Measurements from ENCODE around the gene SUGCT. TPM values are rescaled to one million over a fixed set of nuclear protein-coding genes. Genes with fewer than 3 reads are reported as not detected.

SUGCT gene
- total and polyA plus RNA-seq, 10 donors = 1.4 to 13.6 (median 2.5) TPM

DNA sequence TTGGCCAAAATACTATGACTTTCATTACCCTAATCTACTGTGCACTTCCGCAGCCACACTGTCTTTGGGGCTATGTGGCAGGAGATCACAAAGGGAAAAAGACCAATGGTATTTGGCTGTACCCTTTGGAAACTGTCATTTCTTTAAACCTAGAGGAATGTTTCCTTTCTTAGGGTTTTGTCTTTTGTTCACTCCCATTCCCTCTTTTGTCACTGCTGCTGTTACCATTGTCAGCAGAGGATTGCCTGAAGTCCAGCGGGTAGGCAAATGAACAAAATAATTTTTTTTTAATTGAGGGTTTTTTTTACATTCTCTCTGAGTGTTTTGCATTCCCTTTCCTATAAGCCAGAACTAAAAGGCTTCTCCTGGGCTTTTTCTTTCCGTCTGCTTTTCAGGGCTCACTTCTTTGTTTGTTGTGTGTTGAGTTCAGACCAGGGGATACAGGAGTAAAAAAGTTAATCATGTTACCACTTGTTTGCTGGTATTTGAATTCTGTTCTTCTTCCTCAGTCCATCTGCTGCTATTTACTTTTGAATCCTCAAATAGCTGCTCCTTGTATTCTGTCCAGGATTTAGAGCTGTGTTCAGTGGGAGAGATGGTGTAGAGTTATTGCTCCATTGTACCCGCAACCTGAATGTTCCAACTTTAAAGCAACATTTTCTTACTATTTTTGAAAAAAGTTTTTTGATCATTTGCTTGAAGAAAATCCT, 374.6 kb downstream of the SUGCT start:
- Histone ChIP-seq H3K9me3 (peaks cover 0 to 18% (median 10%) of the 10 kb centered on the region in 8 donors), H3K36me3 (no peaks in the 10 kb centered on the region), H3K27ac (no peak overlapping the region), H3K4me1 (no peaks in the 10 kb centered on the region), H3K27me3 (replicated peaks in 1 of 7) (no peaks in the 10 kb centered on the region), H3K4me3 (no peak overlapping the region)
- DNase-seq = no peak
- WGBS, 5 donors = 78 to 95% (median 92%) methylated on average over 4 of the region's 4 CpGs
- intact Hi-C loops (cut with DNase I; ENCODE audit: low total_unique reads) = no loop called here
- TF ChIP-seq, protein P1, sequence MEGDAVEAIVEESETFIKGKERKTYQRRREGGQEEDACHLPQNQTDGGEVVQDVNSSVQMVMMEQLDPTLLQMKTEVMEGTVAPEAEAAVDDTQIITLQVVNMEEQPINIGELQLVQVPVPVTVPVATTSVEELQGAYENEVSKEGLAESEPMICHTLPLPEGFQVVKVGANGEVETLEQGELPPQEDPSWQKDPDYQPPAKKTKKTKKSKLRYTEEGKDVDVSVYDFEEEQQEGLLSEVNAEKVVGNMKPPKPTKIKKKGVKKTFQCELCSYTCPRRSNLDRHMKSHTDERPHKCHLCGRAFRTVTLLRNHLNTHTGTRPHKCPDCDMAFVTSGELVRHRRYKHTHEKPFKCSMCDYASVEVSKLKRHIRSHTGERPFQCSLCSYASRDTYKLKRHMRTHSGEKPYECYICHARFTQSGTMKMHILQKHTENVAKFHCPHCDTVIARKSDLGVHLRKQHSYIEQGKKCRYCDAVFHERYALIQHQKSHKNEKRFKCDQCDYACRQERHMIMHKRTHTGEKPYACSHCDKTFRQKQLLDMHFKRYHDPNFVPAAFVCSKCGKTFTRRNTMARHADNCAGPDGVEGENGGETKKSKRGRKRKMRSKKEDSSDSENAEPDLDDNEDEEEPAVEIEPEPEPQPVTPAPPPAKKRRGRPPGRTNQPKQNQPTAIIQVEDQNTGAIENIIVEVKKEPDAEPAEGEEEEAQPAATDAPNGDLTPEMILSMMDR (IDR thresholded peaks at IDR 0.05 in 8 of 11, conservative IDR thresholded peaks at IDR 0.05 in 3 of 11) = no peak
- TF ChIP-seq POLR2A (IDR thresholded peaks at IDR 0.05) (no peak), POLR2AphosphoS5 (IDR thresholded peaks at IDR 0.05) (no peak)

DNA sequence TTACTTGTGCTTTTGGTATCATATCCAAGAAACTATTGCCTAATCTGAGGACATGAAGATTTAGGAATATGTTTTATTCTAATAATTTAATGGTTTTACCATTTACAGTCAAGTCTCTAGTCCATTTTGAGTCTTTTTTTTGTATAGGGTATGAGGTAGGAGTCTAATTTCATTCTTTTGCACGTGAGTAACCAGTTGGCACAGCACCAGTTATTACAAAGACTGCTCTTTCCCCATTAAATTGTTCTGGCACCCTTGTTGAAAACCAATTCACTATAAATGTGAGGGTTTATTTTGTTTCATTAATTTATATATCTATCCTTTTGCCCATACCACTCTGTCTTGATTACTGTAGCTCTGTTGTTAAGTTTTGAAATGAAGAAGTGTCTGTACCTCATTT, 381.6 kb downstream of the SUGCT start:
- 57 to 83% (median 68%) methylated on average over 1 of the region's 1 CpG for WGBS, 5 donors
- no peaks in the 10 kb centered on the region for H3K36me3 ChIP-seq
- intact Hi-C loops (cut with DNase I; ENCODE audit: low total_unique reads) = no loop called here
- H3K27ac ChIP-seq = no peak overlapping the region
- no peaks in the 10 kb centered on the region for H3K9me3 ChIP-seq
- no peak overlapping the region for H3K4me3 ChIP-seq
- H3K4me1 ChIP-seq = no peaks in the 10 kb centered on the region
- no peaks in the 10 kb centered on the region for H3K27me3 ChIP-seq (replicated peaks in 1 of 7)
- TF ChIP-seq POLR2AphosphoS5 (IDR thresholded peaks at IDR 0.05) (no peak), POLR2A (IDR thresholded peaks at IDR 0.05) (no peak)
- TF ChIP-seq, protein P1 (IDR thresholded peaks at IDR 0.05 in 8 of 11, conservative IDR thresholded peaks at IDR 0.05 in 3 of 11) = no peak
- DNase-seq = no peak

DNA sequence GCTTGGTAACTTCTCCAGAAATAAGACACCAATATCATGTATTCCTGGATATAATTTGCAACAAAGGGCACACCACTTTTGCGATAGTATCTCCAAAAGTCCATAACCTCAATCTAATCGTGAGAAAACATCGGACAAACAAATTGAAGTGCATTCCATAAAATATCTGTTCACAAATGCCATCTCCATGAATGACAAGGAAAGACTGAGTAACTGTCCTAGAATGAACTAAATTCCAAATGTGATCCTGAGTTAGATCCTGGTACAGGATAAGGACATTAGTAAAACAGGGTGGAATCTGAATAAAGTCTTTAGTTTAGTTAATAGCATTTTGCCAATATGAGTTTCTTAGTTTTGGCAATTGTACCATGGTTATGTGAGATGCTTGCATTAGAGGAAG, 384.2 kb downstream of the SUGCT start:
- no peak overlapping the region for H3K27ac ChIP-seq
- no peaks in the 10 kb centered on the region for H3K4me1 ChIP-seq
- no peaks in the 10 kb centered on the region for H3K27me3 ChIP-seq (replicated peaks in 1 of 7)
- DNase-seq = no peak
- no peaks in the 10 kb centered on the region for H3K36me3 ChIP-seq
- WGBS, 5 donors = 90 to 98% (median 95%) methylated on average over 3 of the region's 3 CpGs
- no peak overlapping the region for H3K4me3 ChIP-seq
- no peaks in the 10 kb centered on the region for H3K9me3 ChIP-seq
- intact Hi-C loops (cut with DNase I; ENCODE audit: low total_unique reads) = no loop called here
- TF ChIP-seq POLR2AphosphoS5 (IDR thresholded peaks at IDR 0.05) = no peak
- TF ChIP-seq, protein P1 (IDR thresholded peaks at IDR 0.05 in 8 of 11, conservative IDR thresholded peaks at IDR 0.05 in 3 of 11) = no peak
- no peak for TF ChIP-seq POLR2A (IDR thresholded peaks at IDR 0.05)

DNA sequence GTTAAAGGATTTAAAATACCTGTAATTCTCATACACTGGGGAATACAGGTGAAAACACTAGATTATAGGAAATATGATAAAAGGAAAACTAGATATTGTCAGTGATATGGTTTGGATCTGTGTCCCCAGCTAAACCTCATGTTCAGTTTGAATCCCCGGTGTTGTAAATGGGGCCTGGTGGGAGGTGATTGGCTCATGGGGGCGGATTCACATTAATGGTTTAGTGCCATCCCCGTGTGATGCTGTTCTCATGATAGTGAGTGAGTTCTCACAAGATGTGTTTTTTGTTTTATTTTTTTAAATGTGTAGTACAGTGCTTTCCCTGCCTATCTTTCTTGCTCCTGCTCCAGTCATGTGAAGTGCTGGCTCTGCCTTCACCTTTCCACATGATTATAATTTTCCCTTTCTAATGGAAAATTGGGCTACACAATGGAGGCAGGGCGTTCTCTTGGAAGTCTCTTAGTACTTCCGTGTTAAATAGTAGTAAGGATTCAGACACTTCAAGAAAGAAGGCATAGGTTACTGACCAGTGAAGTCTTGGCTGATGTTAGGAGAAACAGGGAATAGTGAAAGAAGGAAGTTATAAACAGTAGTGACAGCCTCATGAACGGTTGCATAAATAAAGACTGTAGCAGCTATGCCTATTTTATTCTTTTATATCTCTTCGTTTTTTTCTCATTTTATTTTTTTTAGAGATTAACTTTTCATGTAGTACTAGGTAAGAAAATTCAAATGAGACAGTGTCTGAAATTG, 386.4 kb downstream of the SUGCT start:
- no peak for TF ChIP-seq POLR2AphosphoS5 (IDR thresholded peaks at IDR 0.05)
- TF ChIP-seq, protein P1 (IDR thresholded peaks at IDR 0.05 in 8 of 11, conservative IDR thresholded peaks at IDR 0.05 in 3 of 11) = no peak
- TF ChIP-seq POLR2A (IDR thresholded peaks at IDR 0.05) = no peak
- no peaks in the 10 kb centered on the region for H3K9me3 ChIP-seq
- no peak overlapping the region for H3K4me3 ChIP-seq
- intact Hi-C loops (cut with DNase I; ENCODE audit: low total_unique reads) = no loop called here
- DNase-seq = no peak
- no peaks in the 10 kb centered on the region for H3K36me3 ChIP-seq
- H3K4me1 ChIP-seq = no peaks in the 10 kb centered on the region
- H3K27ac ChIP-seq = no peak overlapping the region
- no peaks in the 10 kb centered on the region for H3K27me3 ChIP-seq (replicated peaks in 1 of 7)
- 72 to 83% (median 73%) methylated on average over 7 of the region's 7 CpGs for WGBS, 5 donors
